Measurements from ENCODE around the gene SKP1. TPM values are rescaled to one million over a fixed set of nuclear protein-coding genes. Genes with fewer than 3 reads are reported as not detected.

SKP1 gene
- polyA plus RNA-seq, 1 of the 3 experiments (the other 2 are of a cell fraction): 407 TPM

DNA sequence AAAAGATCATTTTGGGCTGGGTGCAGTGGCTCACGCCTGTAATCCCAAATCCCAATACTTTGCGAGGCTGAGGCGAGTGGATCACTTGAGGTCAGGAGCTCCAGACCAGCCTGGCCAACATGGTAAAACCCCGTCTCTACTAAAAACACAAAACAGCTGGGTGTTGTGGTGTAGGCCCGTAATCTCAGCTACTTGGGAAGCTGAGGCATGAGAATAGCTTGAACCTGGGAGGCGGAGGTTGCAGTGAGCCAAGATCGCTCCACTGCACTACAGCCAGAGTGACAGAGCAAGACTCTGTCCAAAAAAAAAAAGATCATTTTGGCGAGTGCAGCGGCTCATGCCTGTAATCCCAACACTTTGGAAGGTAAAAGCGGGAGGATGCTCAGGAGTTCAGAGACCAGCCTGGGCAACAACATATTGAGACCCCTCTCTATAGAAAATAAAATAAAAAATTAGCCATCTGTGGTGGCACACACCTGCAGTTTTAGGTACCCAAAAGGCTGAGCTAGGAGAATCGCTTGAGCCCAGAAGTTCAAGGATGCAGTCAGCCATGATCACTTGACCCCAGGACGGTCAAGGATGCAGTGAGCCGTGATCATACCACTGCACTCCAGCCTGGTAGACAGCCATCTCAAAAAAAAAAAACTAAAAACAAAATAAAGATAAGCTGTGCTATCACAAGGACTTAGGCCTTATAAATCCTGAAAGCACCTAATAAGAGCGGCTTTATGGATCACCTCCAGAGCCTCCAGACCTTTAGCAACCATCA lies 32.9 kb upstream of the SKP1 start:
- POLR2A ChIA-PET: interaction anchor here (1.2 to 1.9 kb wide), 2 partner anchors 16 to 34 kb away, joined by 3 to 7 read pairs; partner anchors contain the start of gene PPP2CA
- Histone ChIP-seq H3K27ac (ENCODE audit: low read depth in 2 of 2, low read length in 1 of 2) (0 out of 4 replicates have a peak overlapping the region, but pooled peaks of 1 of the 2 experiments have one; percentile 9), H4K20me1 (ENCODE audit: insufficient read depth) (peaks cover 99% of the 10 kb centered on the region), H3K36me3 (replicated peaks in 1 of 2; ENCODE audit: control insufficient read depth in 1 of 2, insufficient read depth in 2 of 2, low read length in 1 of 2) (peaks cover 0 to 41% of the 10 kb centered on the region in 2 experiments), H3K4me2 (no peak overlapping the region), H2AFZ (ENCODE audit: low read depth) (no peak overlapping the region), H3K9ac (no peak overlapping the region), H3K79me2 (ENCODE audit: insufficient read depth) (peaks cover 100% of the 10 kb centered on the region), H3F3A (replicated peaks; ENCODE audit: insufficient read depth) (peaks cover 29% of the 10 kb centered on the region), H3K27me3 (ENCODE audit: insufficient read depth) (no peaks in the 10 kb centered on the region), H3K9me2 (no peaks in the 10 kb centered on the region), H3K4me1 (ENCODE audit: control insufficient read depth in 1 of 2, insufficient read depth in 2 of 2, low read depth in 1 of 2, low read length in 1 of 2) (peaks cover 3 to 6% of the 10 kb centered on the region in 2 experiments; a peak in 3 of 4 replicates), H3K9me3 (peaks cover 9% of the 10 kb centered on the region; the same call in 1 of the 2 replicates), H3K4me3 (ENCODE audit: low read depth in 2 of 2, low read length in 1 of 2) (no peak overlapping the region)
- DNase-seq: no peak
- 91% methylated on average over 14 of the region's 14 CpGs for WGBS (ENCODE audit: low lambda C conversion rate)
- TF ChIP-seq, protein P1, sequence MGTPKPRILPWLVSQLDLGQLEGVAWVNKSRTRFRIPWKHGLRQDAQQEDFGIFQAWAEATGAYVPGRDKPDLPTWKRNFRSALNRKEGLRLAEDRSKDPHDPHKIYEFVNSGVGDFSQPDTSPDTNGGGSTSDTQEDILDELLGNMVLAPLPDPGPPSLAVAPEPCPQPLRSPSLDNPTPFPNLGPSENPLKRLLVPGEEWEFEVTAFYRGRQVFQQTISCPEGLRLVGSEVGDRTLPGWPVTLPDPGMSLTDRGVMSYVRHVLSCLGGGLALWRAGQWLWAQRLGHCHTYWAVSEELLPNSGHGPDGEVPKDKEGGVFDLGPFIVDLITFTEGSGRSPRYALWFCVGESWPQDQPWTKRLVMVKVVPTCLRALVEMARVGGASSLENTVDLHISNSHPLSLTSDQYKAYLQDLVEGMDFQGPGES (IDR thresholded peaks at IDR 0.05; ENCODE audit: low read depth, low read length): no peak
- TF ChIP-seq NFIC (IDR thresholded peaks at IDR 0.05; ENCODE audit: borderline replicate concordance) (no peak), FOSL2 (IDR thresholded peaks at IDR 0.05; ENCODE audit: borderline replicate concordance, low read depth) (no peak), GATA2 (CRISPR knock-in tag; IDR thresholded peaks at IDR 0.05) (no peak), JUND (IDR thresholded peaks at IDR 0.05) (no peak), POLR2AphosphoS5 (IDR thresholded peaks at IDR 0.05; ENCODE audit: low read depth, low read length) (no peak), SIN3A (IDR thresholded peaks at IDR 0.05; ENCODE audit: borderline replicate concordance, low read depth, low read length) (no peak), EP300 (IDR thresholded peaks at IDR 0.05; ENCODE audit: borderline replicate concordance in 1 of 2, low read depth in 1 of 2, low read length in 1 of 2) (no peak), SMC3 (IDR thresholded peaks at IDR 0.05; ENCODE audit: low read depth, low read length) (no peak), FOXM1 (IDR thresholded peaks at IDR 0.05; ENCODE audit: low read depth) (no peak), USF2 (IDR thresholded peaks at IDR 0.05; ENCODE audit: borderline replicate concordance, low read depth, low read length) (no peak), RXRA (IDR thresholded peaks at IDR 0.05; ENCODE audit: borderline replicate concordance, low read depth) (no peak), YY1 (IDR thresholded peaks at IDR 0.05; ENCODE audit: low read depth) (no peak), RFX5 (IDR thresholded peaks at IDR 0.05; ENCODE audit: low read length) (no peak), TEAD4 (IDR thresholded peaks at IDR 0.05; ENCODE audit: borderline replicate concordance, insufficient read depth) (no peak)
- TF ChIP-seq, protein P2, sequence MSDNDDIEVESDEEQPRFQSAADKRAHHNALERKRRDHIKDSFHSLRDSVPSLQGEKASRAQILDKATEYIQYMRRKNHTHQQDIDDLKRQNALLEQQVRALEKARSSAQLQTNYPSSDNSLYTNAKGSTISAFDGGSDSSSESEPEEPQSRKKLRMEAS (IDR thresholded peaks at IDR 0.05; ENCODE audit: low read depth): no peak
- TF ChIP-seq, protein P3, sequence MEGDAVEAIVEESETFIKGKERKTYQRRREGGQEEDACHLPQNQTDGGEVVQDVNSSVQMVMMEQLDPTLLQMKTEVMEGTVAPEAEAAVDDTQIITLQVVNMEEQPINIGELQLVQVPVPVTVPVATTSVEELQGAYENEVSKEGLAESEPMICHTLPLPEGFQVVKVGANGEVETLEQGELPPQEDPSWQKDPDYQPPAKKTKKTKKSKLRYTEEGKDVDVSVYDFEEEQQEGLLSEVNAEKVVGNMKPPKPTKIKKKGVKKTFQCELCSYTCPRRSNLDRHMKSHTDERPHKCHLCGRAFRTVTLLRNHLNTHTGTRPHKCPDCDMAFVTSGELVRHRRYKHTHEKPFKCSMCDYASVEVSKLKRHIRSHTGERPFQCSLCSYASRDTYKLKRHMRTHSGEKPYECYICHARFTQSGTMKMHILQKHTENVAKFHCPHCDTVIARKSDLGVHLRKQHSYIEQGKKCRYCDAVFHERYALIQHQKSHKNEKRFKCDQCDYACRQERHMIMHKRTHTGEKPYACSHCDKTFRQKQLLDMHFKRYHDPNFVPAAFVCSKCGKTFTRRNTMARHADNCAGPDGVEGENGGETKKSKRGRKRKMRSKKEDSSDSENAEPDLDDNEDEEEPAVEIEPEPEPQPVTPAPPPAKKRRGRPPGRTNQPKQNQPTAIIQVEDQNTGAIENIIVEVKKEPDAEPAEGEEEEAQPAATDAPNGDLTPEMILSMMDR (IDR thresholded peaks at IDR 0.05): no peak
- CTCF ChIA-PET: interaction anchor here (1.0 to 5.5 kb wide), 7 partner anchors 13 to 170 kb away, joined by 4 to 16 read pairs (median 5); no protein-coding TSS in a partner anchor
